HG03108 (cell line): ENCODE data around the gene SYTL2.

Experiments
- ATAC-seq: cut with Tn5 transposase; IDR thresholded peaks from one replicate; pipeline ENCODE4 v1.9.1; 2021; ENCODE audit warnings: moderate library complexity; ENCODE audit not compliant: unreplicated experiment

SYTL2 gene

GRCh38 chr11:85766721-85767161 is 44.2 kb downstream of the SYTL2 start:
- ATAC-seq = no peak

GRCh38 chr11:85764796-85765195 is 46.1 kb downstream of the SYTL2 start:
- no peak for ATAC-seq

DNA sequence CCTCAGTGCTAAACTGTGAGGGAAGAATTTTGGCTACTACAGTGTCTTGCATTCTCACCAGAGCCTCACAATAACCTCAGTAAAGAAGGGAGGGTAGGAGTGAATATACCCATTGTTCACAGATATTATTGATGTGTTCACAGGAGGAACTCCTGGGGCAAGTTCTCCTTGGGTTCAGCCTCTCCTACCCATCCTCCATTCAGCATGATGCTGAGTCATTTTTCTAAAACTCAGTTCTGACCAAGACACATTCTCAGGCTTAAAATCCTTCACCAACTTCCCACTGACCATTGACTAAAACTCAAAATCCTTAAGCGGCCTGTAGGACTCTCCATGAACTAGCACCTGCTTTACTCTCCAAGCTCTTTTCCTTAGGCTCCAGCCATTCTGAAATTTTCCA is 48.7 kb downstream of the SYTL2 start:
- ATAC-seq = no peak

- ATAC-seq = no peak
Observed at GRCh38 chr11:85759915-85760314, 51.0 kb downstream of the SYTL2 start.

DNA sequence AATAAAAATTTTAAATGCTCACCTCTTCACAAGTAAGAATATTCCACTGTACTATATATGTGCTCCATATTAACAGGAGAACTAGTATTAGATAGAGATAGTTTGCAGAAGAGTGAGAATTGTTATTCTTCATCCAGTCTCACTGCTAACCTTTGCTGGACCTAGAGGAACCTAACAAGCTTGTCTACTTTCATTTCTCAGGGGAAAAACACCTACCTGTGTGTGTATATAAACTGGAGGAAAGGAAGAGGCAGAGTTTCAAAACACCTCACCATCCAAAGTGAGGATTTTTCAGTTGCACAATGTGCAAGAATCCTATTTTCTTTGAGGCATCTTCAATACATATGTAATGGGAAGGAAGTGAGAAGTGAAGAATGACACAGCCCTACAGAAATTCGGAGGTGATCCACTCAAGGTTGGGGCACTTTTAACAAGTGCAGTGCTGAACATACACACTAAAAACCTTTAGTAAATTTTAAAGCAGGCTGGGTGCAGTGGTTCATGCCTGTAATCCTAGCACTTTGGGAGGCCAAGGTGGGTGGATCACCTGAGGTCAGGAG is 52.4 kb downstream of the SYTL2 start:
- ATAC-seq = no peak

DNA sequence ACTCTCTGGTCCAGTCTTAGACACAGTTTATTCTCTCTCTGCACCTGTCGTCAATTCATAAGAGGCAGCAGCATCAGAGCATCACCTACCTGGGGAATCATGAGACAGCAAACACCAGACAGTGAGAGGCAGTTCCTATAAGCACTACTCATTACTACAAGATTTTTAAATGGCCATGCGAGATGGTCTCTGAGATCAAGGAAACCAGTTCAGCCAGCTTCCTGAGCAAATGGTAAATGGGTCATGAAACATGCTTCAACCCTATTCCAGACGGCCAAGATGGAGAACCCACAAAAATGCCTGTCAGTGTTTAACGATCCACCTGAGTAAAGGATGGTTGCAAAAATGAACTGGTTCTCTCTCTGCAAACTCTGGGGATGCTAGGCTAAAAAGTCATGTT is 52.9 kb downstream of the SYTL2 start:
- ATAC-seq = no peak

- no peak for ATAC-seq
Observed at GRCh38 chr11:85756401-85757200, 54.3 kb downstream of the SYTL2 start.

GRCh38 chr11:85755701-85756100 is 55.2 kb downstream of the SYTL2 start:
- ATAC-seq = no peak

DNA sequence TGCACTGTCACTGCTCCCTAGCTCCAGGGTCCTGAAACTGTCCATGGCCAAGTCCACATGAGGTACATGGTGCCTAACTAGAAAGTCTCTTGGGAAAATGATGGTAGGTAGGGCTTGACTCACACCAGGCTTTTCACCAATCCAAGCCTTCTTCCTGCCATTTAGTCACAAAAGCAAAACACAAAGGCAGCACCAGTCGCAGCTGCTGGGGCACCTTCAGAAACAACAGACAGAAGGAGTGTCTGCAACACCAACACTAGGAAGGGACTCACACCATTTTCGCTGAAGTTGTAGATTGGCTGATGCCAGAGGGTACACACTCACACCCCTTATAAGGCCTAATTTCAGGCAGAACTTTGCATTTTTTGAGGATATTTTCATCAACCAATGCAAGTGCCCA is 55.7 kb downstream of the SYTL2 start:
- ATAC-seq = no peak

- ATAC-seq = no peak
Observed at GRCh38 chr11:85752890-85753581, 57.9 kb downstream of the SYTL2 start.

DNA sequence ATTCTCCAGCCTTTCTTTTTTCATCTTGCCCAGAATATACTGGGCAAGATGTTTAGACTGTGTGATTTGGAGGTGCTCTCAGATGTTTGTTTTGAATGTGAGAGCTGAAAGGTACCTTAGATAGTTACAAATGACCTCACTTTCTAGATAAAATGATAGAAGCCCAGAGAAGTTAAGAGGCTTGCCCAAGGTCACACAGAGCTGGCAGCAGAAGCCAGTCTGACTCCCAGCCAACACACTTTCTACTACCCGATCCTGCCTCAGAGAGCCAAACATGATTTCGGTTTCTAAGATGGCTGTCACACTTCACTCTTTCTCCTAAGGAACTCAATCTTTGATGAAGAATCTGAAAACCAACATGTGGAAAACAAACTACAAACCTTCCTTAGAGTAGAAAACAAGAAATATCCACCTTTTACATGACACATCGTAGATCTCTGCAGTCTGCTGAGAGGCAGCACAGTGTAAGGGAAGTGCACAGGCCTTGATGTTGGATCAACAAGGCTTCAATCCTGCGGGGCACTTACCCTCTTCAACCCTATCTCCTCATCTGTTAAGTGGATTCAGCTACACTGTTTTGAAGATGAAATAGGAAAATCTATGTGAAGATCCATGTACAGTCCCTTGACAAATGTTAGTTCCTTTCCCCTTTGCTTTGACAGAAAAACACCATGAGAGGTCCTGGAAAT is 58.6 kb downstream of the SYTL2 start:
- ATAC-seq = no peak

DNA sequence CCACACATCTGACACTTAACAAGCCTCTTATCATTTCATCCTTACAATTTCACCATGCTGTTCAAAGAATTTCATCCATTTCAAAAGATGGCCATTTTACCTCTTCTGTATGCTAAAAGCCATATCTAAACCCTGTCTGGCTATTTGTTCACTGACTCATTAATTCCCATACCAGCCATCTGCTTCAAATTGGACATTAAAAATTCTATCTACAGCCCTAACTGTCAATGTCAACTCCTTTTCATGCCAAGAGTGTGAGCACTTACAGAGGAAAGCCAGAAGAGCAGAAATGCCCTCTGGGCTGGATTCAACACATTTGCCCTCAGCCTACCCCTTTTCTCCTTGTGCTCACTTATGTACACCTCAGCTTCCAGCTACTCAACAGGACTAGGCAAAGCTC is 59.2 kb downstream of the SYTL2 start:
- no peak for ATAC-seq

GRCh38 chr11:85750646-85751045 is 60.3 kb downstream of the SYTL2 start:
- ATAC-seq = no peak

GRCh38 chr11:85749884-85750283 is 61.1 kb downstream of the SYTL2 start:
- no peak for ATAC-seq

DNA sequence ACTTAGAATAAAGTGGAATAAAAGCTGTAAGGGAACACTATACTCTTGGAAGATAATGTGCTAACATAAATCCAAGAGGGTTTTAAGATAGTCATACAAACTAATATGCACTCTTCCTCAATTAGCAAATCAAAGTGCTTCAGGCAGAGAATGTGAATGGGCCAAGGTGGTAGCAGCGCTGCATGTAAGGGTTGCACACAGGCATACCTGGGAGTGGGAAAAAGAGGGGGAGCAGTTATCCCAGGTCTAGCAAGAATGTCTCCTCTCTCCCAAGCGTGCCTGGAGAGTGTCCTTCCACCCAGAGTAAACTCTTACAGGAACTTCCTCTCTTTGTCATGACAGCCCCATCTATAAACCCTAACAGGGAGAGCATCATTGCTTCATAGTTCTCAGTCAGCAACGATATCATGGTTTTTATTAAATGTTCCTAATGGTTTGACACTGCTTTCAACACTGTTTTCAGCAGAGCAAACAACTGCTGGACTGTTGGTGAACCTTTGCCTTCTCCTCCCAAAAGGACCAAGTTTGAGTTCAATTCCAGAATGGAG is 61.6 kb downstream of the SYTL2 start:
- no peak for ATAC-seq

- ATAC-seq = no peak
Observed at GRCh38 chr11:85748455-85748891, 62.5 kb downstream of the SYTL2 start.

- ATAC-seq = no peak
Observed at GRCh38 chr11:85746670-85747069, 64.3 kb downstream of the SYTL2 start.

DNA sequence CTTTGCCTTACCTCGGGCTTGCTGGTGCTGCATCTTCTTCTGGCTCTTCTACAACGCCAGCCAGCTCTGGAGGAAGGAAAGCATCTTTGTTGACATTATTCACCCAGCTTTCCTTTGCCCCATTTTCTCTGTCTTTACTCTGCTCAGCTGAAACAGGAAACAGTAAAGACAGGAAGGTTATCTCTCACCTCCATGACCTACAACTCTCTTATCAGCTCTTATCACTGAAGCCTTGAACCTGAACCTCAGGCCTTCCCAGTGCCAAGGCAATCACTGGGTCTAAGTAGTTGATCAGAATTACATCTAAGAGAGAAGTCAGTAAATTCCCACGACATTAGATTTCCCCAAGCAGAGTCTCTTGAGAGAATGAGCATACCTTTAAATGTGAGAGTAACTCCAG is 65.3 kb downstream of the SYTL2 start:
- ATAC-seq = no peak

DNA sequence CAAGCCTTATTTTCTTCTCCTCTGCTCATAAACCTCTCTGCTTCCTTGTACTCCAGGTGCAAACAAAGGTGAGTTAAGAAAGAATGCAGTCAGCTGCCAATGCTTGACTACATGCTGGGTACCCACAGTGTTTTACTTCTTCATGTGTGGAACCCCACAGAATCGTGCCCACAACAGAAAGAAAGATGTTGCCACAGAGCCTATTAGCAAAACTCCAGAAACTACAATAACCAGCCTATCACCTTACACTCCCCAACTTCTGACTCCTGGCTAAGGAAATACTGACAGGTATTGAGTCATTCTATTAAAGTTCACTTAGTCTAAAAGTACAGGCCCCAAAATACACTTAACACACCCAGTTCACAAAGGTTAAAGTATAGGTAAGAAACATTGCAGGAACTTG is 68.1 kb downstream of the SYTL2 start:
- ATAC-seq = no peak

DNA sequence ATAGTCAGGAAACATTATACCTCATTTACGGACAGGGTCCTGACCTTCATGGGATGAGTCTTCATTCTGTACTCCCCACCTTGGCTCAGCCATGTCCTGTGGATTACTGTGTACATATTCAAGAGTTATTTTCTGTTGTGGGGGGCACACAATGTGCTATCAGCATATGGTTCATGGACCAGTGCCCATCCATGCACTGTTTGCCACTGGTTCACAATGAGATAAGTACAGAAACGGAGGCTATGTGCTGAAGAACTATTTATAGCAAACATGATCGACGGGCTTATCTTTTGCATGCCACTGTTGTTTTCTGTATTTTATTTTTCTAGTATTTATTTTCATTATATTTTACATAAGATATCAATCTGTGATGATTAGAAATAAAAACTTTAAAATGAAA is 68.6 kb downstream of the SYTL2 start:
- ATAC-seq = no peak
